ENCODE results near the gene TEX11.

- no peak for TF ChIP-seq CTCF (IDR thresholded peaks at IDR 0.05)
- TF ChIP-seq POLR2A (IDR thresholded peaks at IDR 0.05), result no peak
- TF ChIP-seq EP300 (IDR thresholded peaks at IDR 0.05), result no peak
- no peak for TF ChIP-seq POLR2AphosphoS5 (IDR thresholded peaks at IDR 0.05)
Observed at GRCh38 chrX:70613295-70613694, 295.2 kb downstream of the TEX11 start.
